NOMO-1 (cell line): ENCODE results near the gene TAL1.
"Not testable (repeated sequence)": the region's sequence is repeated elsewhere in the genome, so short reads cannot be mapped to it uniquely, and the experiment has no call there.

Experiments used
- DNase-seq, 2 experiments: peaks; one replicate each; lab custom pipeline; 2025; ENCODE audit not compliant: unreplicated experiment in 2 of 2; lab: John Stamatoyannopoulos, UW

The TAL1 gene

DNA sequence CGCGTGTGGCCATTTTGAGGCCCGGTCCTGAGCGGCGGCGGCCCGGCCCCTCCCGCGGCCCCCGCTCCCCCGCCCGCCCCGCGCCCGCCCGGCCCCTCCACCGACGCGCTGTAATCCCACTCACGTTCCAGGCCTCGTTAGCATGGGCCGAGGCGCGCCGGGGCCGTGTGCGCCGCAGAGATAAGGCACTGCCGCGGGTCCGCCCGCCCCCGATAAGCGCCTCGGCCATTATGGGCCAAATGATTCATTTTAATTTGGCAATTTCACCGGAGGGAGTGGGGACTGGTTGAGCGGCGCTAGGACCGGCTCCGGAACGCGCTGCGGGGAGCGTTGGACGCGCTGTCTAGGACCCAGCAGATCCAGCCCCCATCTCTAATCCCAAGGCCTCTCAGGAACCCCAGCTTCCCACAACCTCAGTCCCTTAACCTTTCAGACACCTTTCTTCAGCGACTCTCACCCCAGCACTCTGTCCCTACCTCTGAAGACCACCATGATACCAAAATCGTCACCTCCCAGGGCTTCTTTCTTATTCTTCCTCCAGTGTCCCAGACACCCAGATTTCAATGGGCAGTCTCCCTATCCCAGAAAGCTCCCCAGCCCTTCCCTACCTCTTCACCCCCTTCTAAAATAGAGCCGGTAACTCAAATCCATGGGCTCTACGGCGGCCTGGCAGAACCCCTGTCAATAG lies at the start of gene TAL1:
Gene TAL1, minus strand, starts transcription at position 39 of the 688 bp plus-strand sequence. CDS start 6,337 bp downstream, outside the sequence.
- DNase-seq, result no peak

DNA sequence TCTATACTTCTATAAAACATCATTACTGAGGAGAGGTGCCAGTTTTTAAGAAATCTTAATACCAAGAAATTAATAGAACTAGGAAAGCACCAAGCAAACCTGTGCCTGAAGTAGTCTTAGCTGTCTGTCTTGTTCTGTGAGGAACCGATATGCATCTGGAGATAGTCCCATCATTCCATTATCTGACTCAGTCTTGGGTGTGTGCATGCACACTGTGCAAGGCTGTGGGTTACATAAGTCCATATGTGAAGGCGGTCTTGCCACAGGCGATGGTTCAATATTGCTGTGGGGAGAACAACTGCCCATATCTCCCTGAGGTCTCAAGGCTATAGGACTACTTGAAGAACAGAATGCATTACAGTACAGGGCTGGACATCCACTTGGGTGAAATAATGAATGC lies 48.1 kb upstream of the TAL1 start:
- DNase-seq, result no peak

GRCh38 chr1:47276850-47277249 lies 44.8 kb upstream of the TAL1 start:
- DNase-seq, result no peak

GRCh38 chr1:47275811-47276210 lies 43.8 kb upstream of the TAL1 start:
- DNase-seq, result not testable (repeated sequence)

- not testable (repeated sequence) for DNase-seq
Measured at GRCh38 chr1:47265529-47265928, 33.5 kb upstream of the TAL1 start.

- DNase-seq, result peak in 1 of 2 experiments; percentile 46
Measured at GRCh38 chr1:47262787-47263413, 30.9 kb upstream of the TAL1 start.

- DNase-seq, result no peak
Measured at GRCh38 chr1:47257224-47257623, 25.2 kb upstream of the TAL1 start.

DNA sequence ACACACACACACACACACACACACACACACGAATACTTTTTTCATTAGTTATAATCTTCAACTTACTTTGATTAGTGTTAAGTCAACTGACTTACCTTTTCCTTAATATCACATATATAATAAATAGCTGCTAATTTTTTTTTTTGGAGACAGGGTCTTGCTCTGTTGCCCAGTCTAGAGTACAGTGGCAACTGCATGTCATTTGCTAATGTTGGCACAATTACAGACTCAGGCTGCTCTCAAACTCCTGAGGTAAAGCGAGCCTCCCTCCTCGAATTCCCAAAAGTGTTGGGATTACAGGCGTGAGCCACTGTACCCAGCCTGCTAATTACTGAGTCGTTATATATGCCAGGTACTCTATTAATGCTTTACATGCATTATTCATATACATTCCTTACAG lies 20.8 kb upstream of the TAL1 start:
- no peak for DNase-seq

DNA sequence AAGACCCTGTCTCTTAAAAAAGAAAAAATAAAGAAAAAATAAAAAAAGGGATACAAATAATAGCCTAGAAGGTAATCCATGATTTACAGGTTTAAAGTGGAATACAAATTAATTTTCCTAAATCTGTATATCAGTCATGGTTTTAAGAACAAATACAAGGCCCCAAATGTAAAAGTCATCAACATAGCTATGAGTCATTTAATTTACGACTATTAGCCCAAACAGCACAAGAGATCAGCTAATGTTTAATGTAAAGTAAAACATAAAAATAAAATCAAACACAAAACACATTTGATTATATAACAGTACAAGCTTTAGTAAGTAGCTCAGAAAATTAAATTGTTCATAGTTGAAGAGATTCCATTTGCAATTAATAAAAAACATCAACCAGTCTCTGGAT lies 20.3 kb upstream of the TAL1 start:
- no peak for DNase-seq

GRCh38 chr1:47249755-47250154 lies 17.7 kb upstream of the TAL1 start:
- DNase-seq, result no peak

DNA sequence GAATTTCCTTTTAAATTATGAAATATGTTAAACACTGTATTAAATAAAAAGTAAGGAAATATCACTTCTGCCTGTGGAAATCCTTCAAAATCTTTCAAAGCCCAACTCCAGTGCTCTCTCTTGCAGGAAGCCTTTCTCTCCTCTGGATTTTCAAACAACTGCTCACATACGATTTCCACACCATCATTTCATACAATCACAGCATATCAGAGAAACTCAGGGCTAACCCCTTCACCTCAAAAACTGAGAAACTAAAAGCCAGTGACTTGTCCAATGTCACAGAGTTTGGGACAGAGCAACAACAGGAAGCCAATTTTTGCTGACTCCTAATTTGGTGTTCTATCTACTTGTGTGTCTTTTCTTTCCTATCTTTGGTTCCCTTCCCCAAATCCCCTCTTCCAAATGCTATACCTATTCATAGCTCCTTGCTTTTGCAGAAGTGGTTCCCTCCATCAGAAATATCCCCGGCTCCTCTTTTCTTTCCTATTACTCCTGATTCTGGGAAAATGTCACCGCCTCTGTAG lies 12.4 kb upstream of the TAL1 start:
- DNase-seq, result no peak

DNA sequence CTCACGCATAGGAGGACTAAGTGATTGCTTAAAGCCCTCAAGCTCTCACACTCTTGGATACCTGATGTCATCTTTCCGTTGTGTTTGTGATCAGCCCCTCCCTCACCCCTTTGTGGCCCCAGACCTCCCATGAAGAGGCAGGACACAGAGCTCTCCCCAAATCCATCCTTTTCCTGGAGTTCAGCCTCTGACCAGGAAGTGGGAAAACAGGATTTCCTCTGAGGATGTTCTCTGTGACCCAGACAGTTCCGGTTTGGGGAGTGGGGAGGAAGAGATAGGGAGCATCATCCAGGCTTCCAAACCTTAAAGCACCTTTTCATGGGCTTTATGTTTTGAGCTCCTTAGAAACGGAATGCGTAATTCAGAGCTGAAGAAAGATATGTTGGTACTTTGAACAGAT lies 11.9 kb upstream of the TAL1 start:
- no peak for DNase-seq

GRCh38 chr1:47241114-47242113 lies 9.4 kb upstream of the TAL1 start:
- no peak for DNase-seq

- DNase-seq, result no peak
Measured at GRCh38 chr1:47238935-47239592, 7.0 kb upstream of the TAL1 start.

DNA sequence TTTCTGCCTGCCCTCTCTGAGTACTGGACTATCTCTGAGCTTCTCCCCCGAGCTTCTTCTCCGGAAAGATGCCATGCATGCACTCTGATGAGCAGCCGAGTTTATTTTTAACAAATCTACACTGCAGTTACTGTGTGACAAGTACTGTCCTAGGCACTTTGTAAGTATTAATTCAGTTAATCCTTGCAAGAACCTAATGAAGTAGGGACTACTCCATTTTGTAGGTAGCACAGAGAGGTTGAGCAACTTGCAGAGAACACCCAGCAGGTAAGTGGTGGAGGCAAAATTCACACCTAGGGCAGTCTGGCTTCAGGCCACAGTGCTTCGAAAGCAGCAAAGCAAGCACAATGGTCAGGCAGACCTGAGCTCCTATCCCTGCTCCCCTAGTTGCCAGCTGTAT lies 3.8 kb upstream of the TAL1 start:
- DNase-seq, result no peak

- DNase-seq, result no peak
Measured at GRCh38 chr1:47235241-47235681, 3.2 kb upstream of the TAL1 start.

- DNase-seq, result no peak
Measured at GRCh38 chr1:47233186-47233585, 1.2 kb upstream of the TAL1 start.

DNA sequence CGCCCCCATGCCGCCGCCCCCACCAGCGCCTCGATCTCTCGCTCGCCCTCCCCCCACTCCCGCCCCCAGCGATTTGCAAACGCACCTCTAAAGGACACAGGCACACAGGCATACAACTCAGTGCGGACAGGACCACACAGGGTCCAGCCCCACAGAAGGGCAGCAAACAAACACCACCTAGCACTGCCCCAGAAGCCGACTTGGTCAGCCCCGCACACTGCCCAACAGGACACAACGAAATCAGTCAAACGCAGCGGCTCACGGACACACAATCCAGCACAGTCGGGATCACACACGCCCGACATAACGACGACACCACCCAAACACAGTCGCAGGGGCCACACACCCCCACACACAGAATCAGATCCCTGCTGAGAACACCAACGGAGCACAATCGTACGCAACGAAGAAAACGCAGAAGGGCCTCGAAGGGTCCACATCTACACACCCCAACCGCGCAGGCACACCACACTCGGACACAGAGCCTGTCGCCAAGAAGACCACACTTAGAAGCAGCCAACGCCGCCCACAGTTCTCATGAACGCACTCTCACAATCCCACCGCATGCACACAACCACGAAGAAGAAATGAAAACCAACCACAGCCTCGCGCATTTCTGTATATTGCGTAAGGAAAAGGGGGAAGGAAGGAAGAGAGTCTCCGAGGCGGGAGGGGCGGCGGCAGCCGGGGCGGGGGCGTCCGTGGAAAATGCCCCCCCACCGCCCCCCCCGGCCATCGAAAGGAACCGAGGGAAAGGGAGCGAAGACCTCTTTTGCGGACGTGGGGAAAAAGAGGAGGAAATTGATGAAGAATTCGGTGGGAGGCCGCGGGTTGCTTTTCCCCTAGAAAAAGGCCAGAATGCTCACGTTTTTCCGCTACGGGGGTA lies 481 bp downstream of the TAL1 start:
- peak; percentile 49 to 73 for DNase-seq

GRCh38 chr1:47230692-47231300 lies 1.2 kb downstream of the TAL1 start:
- no peak for DNase-seq
